Measurements from ENCODE around the gene PLA2G2C. TPM values are rescaled to one million over a fixed set of nuclear protein-coding genes. Genes with fewer than 3 reads are reported as not detected.

PLA2G2C gene
- total and polyA plus RNA-seq, 4 donors, result not detected

GRCh38 chr1:20172033-20172590, 14.2 kb downstream of the PLA2G2C start (continued):
- TF ChIP-seq CTCF (IDR thresholded peaks at IDR 0.05; ENCODE audit: low read depth, low read length, missing input control) (no peak), HNF4A (conservative IDR thresholded peaks at IDR 0.05) (no peak), FOXA2 (IDR thresholded peaks at IDR 0.05) (no peak), JUND (IDR thresholded peaks at IDR 0.05) (no peak)

GRCh38 chr1:20169932-20170331, 16.4 kb downstream of the PLA2G2C start:
- Histone ChIP-seq H3K4me1 (ENCODE audit: control insufficient read depth in 4 of 4, insufficient read depth in 4 of 4, low read length in 3 of 4) (peaks cover 0 to 11% (median 10%) of the 10 kb centered on the region in 4 donors), H3K4me3 (ENCODE audit: low read depth in 1 of 3, low read length in 3 of 3) (no peak overlapping the region), H3K36me3 (ENCODE audit: control insufficient read depth in 4 of 4, insufficient read depth in 3 of 4, low read depth in 1 of 4, low read length in 3 of 4) (no peaks in the 10 kb centered on the region), H3K27ac (ENCODE audit: low read depth in 1 of 2, low read length in 2 of 2) (no peak overlapping the region), H3K9me3 (ENCODE audit: control insufficient read depth in 4 of 4, low read length in 3 of 4) (no peaks in the 10 kb centered on the region), H3K27me3 (ENCODE audit: control insufficient read depth in 4 of 4, insufficient read depth in 4 of 4, low read length in 3 of 4) (no peaks in the 10 kb centered on the region), H3K9ac (ENCODE audit: low read depth in 1 of 2, low read length in 2 of 2) (no peak overlapping the region)
- WGBS, result 94% methylated on average over 5 of the region's 5 CpGs
- DNase-seq (ENCODE audit: low spot score), result no peak
- TF ChIP-seq RAD21 (IDR thresholded peaks at IDR 0.05) (no peak), GABPA (IDR thresholded peaks at IDR 0.05 in 1 of 2, conservative IDR thresholded peaks at IDR 0.05 in 1 of 2) (no peak), TAF1 (conservative IDR thresholded peaks at IDR 0.05) (no peak), REST (IDR thresholded peaks at IDR 0.05) (no peak), FOXA2 (IDR thresholded peaks at IDR 0.05) (no peak), YY1 (IDR thresholded peaks at IDR 0.05) (no peak), MAX (IDR thresholded peaks at IDR 0.05) (no peak), NR2F2 (IDR thresholded peaks at IDR 0.05) (no peak), SP1 (IDR thresholded peaks at IDR 0.05) (no peak), ATF3 (IDR thresholded peaks at IDR 0.05) (no peak), JUND (IDR thresholded peaks at IDR 0.05) (no peak), EGR1 (IDR thresholded peaks at IDR 0.05; ENCODE audit: low read depth in 2 of 2) (no peak), HNF4A (conservative IDR thresholded peaks at IDR 0.05) (no peak), CTCF (IDR thresholded peaks at IDR 0.05; ENCODE audit: low read depth, low read length, missing input control) (no peak), FOXA1 (IDR thresholded peaks at IDR 0.05) (no peak), HNF4G (IDR thresholded peaks at IDR 0.05) (no peak), ZBTB33 (IDR thresholded peaks at IDR 0.05) (no peak)
